Cardiac muscle cell (in vitro differentiated cells and primary cell): ENCODE results near the gene HAX1. TPM values are rescaled to one million over a fixed set of nuclear protein-coding genes. Genes with fewer than 3 reads are reported as not detected.
"Not testable (repeated sequence)": the region's sequence is repeated elsewhere in the genome, so short reads cannot be mapped to it uniquely, and the experiment has no call there.

Source experiments
- DNase-seq, 2 donors: peaks; one replicate each; pipeline versions ENCODE4 v3.0.0 to v3.0.0-alpha.2; 2010 to 2017; ENCODE audit warnings: low read depth in 1 of 2, low spot score in 1 of 2
- H3K27ac ChIP-seq: fragments of 200-600 bp; sonication (generic); 2 replicates; pipeline ENCODE4 v1.5.1; 2016
- H3K27me3 ChIP-seq: fragments of 200-600 bp; sonication (generic); 2 replicates; pipeline ENCODE4 v1.6.0; 2016; ENCODE audit warnings: control low read depth
- H3K36me3 ChIP-seq: fragments of 200-600 bp; sonication (generic); 2 replicates; pipeline ENCODE4 v1.5.1; 2016; ENCODE audit warnings: control low read depth
- H3K4me1 ChIP-seq: fragments of 200-600 bp; sonication (generic); 2 replicates; pipeline ENCODE4 v1.8.1; 2017; ENCODE audit warnings: low read depth, mild to moderate bottlenecking, mixed run types
- H3K4me3 ChIP-seq: fragments of 200-600 bp; sonication (generic); 2 replicates; pipeline ENCODE4 v1.5.1; 2016; ENCODE audit warnings: mild to moderate bottlenecking
- H3K9me3 ChIP-seq: fragments of 200-600 bp; sonication (generic); 2 replicates; pipeline ENCODE4 v1.5.1; 2017; ENCODE audit warnings: low read depth, mild to moderate bottlenecking, control low read depth
- polyA plus RNA-seq: library from polyadenylated mRNA; unstranded; fragments of >200 nt; fragmentation: Nextera tagmentation; extraction: Ambion mirVana; gene quantifications from 2 replicates; pipeline ENCODE4 v1.2.1, GENCODE V29; 2016
- total RNA-seq: library from RNA; depleted of rRNA; stranded (reverse); fragments of >200 nt; gene quantifications from 2 replicates; pipeline ENCODE4 v1.2.3, GENCODE V29; 2016
- TF ChIP-seq, protein P1 (sequence below): IDR thresholded peaks from 2 replicates; pipeline ENCODE4 v1.5.1; 2012; ENCODE audit warnings: low read depth, mild to moderate bottlenecking, low read length

HAX1 gene
- total and polyA plus RNA-seq, 2 experiments from 2014 or later = 92.1 to 106 TPM

GRCh38 chr1:154304664-154305337, 32.4 kb downstream of the HAX1 start:
- DNase-seq = no peak
- no peak overlapping the region for H3K4me3 ChIP-seq
- H3K9me3 ChIP-seq = no peaks in the 10 kb centered on the region
- no peaks in the 10 kb centered on the region for H3K36me3 ChIP-seq
- H3K4me1 ChIP-seq = no peaks in the 10 kb centered on the region
- H3K27ac ChIP-seq = no peak overlapping the region
- no peaks in the 10 kb centered on the region for H3K27me3 ChIP-seq
- TF ChIP-seq, protein P1, sequence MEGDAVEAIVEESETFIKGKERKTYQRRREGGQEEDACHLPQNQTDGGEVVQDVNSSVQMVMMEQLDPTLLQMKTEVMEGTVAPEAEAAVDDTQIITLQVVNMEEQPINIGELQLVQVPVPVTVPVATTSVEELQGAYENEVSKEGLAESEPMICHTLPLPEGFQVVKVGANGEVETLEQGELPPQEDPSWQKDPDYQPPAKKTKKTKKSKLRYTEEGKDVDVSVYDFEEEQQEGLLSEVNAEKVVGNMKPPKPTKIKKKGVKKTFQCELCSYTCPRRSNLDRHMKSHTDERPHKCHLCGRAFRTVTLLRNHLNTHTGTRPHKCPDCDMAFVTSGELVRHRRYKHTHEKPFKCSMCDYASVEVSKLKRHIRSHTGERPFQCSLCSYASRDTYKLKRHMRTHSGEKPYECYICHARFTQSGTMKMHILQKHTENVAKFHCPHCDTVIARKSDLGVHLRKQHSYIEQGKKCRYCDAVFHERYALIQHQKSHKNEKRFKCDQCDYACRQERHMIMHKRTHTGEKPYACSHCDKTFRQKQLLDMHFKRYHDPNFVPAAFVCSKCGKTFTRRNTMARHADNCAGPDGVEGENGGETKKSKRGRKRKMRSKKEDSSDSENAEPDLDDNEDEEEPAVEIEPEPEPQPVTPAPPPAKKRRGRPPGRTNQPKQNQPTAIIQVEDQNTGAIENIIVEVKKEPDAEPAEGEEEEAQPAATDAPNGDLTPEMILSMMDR = no peak

- TF ChIP-seq, protein P1 = no peak
- Histone ChIP-seq H3K27ac (no peak overlapping the region), H3K4me1 (no peaks in the 10 kb centered on the region), H3K36me3 (no peaks in the 10 kb centered on the region), H3K9me3 (no peaks in the 10 kb centered on the region), H3K27me3 (no peaks in the 10 kb centered on the region), H3K4me3 (no peak overlapping the region)
- peak in 1 of 2 donors; percentile 58 for DNase-seq
Observed at GRCh38 chr1:154306151-154306550, 33.7 kb downstream of the HAX1 start.

- DNase-seq, H3K36me3 ChIP-seq, H3K27me3 ChIP-seq, H3K9me3 ChIP-seq, H3K4me1 ChIP-seq, H3K27ac ChIP-seq, H3K4me3 ChIP-seq: not testable (repeated sequence)
Observed at GRCh38 chr1:154307670-154308270, 35.3 kb downstream of the HAX1 start.

GRCh38 chr1:154309136-154309535, 36.7 kb downstream of the HAX1 start:
- H3K4me1 ChIP-seq, H3K27ac ChIP-seq, H3K4me3 ChIP-seq, H3K36me3 ChIP-seq, H3K9me3 ChIP-seq, H3K27me3 ChIP-seq, DNase-seq: not testable (repeated sequence)

DNA sequence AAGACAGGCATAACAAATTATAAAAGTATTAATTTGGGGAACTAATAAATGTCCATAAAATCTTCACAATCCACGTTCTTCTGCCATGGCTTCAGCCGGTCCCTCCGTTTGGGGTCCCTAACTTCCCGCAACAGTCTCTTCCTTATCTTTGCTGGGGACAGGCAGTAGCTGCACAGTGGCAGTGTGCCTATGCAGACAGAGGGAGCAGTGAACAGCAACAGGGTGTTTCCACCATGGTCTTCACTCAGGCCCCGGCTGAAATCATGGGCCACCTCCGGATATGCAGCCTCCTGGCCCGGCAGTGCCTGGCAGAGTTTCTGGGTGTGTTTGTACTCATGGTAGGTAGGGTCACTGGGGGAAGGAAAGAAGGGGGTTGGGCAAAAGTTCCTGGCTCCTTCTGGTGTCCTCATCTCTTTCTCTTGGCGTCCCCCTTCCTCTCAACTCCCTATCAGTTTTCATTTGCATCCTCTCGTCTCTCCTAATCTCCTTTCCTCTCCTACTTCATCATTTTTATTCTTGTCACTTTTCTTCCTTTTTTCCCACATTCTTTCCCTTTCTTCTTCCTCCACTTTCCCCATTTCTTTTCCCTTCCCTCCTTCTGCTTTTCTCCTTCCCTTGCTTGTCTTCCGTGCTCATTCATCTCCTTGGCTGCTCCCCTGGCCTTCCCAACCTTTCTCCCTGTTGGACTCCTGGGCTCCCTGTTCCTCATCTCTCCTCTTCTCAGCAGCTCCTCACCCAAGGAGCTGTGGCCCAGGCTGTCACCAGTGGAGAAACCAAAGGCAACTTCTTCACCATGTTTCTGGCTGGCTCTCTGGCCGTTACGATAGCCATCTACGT, 40.0 kb downstream of the HAX1 start:
- not testable (repeated sequence) for H3K4me3 ChIP-seq, H3K27ac ChIP-seq, H3K9me3 ChIP-seq, H3K4me1 ChIP-seq, DNase-seq, H3K36me3 ChIP-seq, H3K27me3 ChIP-seq

- TF ChIP-seq, protein P1 = no peak
- Histone ChIP-seq H3K36me3 (no peaks in the 10 kb centered on the region), H3K4me1 (no peaks in the 10 kb centered on the region), H3K27ac (no peak overlapping the region), H3K4me3 (no peak overlapping the region), H3K27me3 (no peaks in the 10 kb centered on the region), H3K9me3 (no peaks in the 10 kb centered on the region)
- no peak for DNase-seq
Observed at GRCh38 chr1:154313066-154313356, 40.6 kb downstream of the HAX1 start.

- H3K36me3 ChIP-seq, DNase-seq, H3K4me3 ChIP-seq, H3K27me3 ChIP-seq, H3K27ac ChIP-seq, H3K9me3 ChIP-seq, H3K4me1 ChIP-seq: not testable (repeated sequence)
Observed at GRCh38 chr1:154314226-154314625, 41.8 kb downstream of the HAX1 start.
